SK-N-DZ (cell line): ENCODE results near the gene CHL1.
"Not testable (repeated sequence)": the region's sequence is repeated elsewhere in the genome, so short reads cannot be mapped to it uniquely, and the experiment has no call there.

Experiments used
- DNase-seq: peaks from one replicate; pipeline ENCODE4 v3.0.0-alpha.2; 2015; ENCODE audit warnings: low spot score

The CHL1 gene

GRCh38 chr3:339351-339750, 142.8 kb downstream of the CHL1 start:
- DNase-seq: no peak

- DNase-seq: no peak
These were observed 145.4 kb downstream of the CHL1 start for GRCh38 chr3:341998-342397.

GRCh38 chr3:346186-346585, 149.6 kb downstream of the CHL1 start:
- no peak for DNase-seq

GRCh38 chr3:347581-347980, 151.0 kb downstream of the CHL1 start:
- no peak for DNase-seq

- no peak for DNase-seq
These were observed 154.4 kb downstream of the CHL1 start for GRCh38 chr3:350871-351371.

- no peak for DNase-seq
These were observed 156.0 kb downstream of the CHL1 start for GRCh38 chr3:352599-352998.

GRCh38 chr3:353191-353739, 156.7 kb downstream of the CHL1 start:
- no peak for DNase-seq

GRCh38 chr3:354432-354831, 157.9 kb downstream of the CHL1 start:
- peak; percentile 84 for DNase-seq

GRCh38 chr3:355622-356021, 159.1 kb downstream of the CHL1 start:
- DNase-seq: no peak

GRCh38 chr3:356952-357351, 160.4 kb downstream of the CHL1 start:
- DNase-seq: no peak

GRCh38 chr3:359672-360071, 163.1 kb downstream of the CHL1 start:
- DNase-seq: no peak

- no peak for DNase-seq
These were observed 166.2 kb downstream of the CHL1 start for GRCh38 chr3:362681-363338.

- no peak for DNase-seq
These were observed 167.7 kb downstream of the CHL1 start for GRCh38 chr3:364287-364686.

- no peak for DNase-seq
These were observed 168.7 kb downstream of the CHL1 start for GRCh38 chr3:365268-365667.

GRCh38 chr3:366253-366652, 169.7 kb downstream of the CHL1 start:
- DNase-seq: not testable (repeated sequence)

GRCh38 chr3:373193-373779, 176.7 kb downstream of the CHL1 start:
- DNase-seq: no peak

- DNase-seq: no peak
These were observed 177.9 kb downstream of the CHL1 start for GRCh38 chr3:374459-374858.

GRCh38 chr3:377158-377561, 180.6 kb downstream of the CHL1 start:
- DNase-seq: peak; percentile 72

GRCh38 chr3:380801-381200, 184.2 kb downstream of the CHL1 start:
- DNase-seq: no peak

- no peak for DNase-seq
These were observed 188.6 kb downstream of the CHL1 start for GRCh38 chr3:385151-385550.

GRCh38 chr3:394775-395174, 198.2 kb downstream of the CHL1 start:
- DNase-seq: no peak

- DNase-seq: no peak
These were observed 199.7 kb downstream of the CHL1 start for GRCh38 chr3:396293-396692.

- no peak for DNase-seq
These were observed 203.1 kb downstream of the CHL1 start for GRCh38 chr3:399647-400046.
